Measurements from ENCODE around the gene EML3. TPM values are rescaled to one million over a fixed set of nuclear protein-coding genes. Genes with fewer than 3 reads are reported as not detected.

The EML3 gene
- total and polyA plus RNA-seq, 2 of the 13 experiments (the other 11 are each of a cell fraction or from before 2014, with no cell fraction given) = 10.6 to 12.3 TPM

GRCh38 chr11:62573592-62574362 is 38.8 kb downstream of the EML3 start, which contains the start of gene EEF1G (continued):
- TF ChIP-seq ZNF562 (CRISPR knock-in tag; IDR thresholded peaks at IDR 0.05; ENCODE audit: borderline replicate concordance) = no peak
- no peak for TF ChIP-seq SNRNP70 (IDR thresholded peaks at IDR 0.05; ENCODE audit: low read depth, low read length)
- no peak for TF ChIP-seq NFIC (IDR thresholded peaks at IDR 0.05; ENCODE audit: low read length)
- peak; percentile 83 for TF ChIP-seq PATZ1 (CRISPR knock-in tag; IDR thresholded peaks at IDR 0.05)
- TF ChIP-seq ZNF570 (CRISPR knock-in tag; IDR thresholded peaks at IDR 0.05; ENCODE audit: borderline replicate concordance) = no peak
- no peak for TF ChIP-seq ZNF136 (CRISPR knock-in tag; IDR thresholded peaks at IDR 0.05; ENCODE audit: low read depth)
- TF ChIP-seq NR0B2 (CRISPR knock-in tag; IDR thresholded peaks at IDR 0.05) = no peak
- TF ChIP-seq ZNF563 (CRISPR knock-in tag; IDR thresholded peaks at IDR 0.05) = no peak
- TF ChIP-seq MYC (CRISPR knock-in tag; IDR thresholded peaks at IDR 0.05; ENCODE audit: borderline replicate concordance) = peak; percentile 55; the same call in 1 of the 2 replicates
- TF ChIP-seq MTF2 (CRISPR knock-in tag; IDR thresholded peaks at IDR 0.05; ENCODE audit: borderline replicate concordance) = no peak
- no peak for TF ChIP-seq TERF1 (CRISPR knock-in tag; IDR thresholded peaks at IDR 0.05)
- no peak for TF ChIP-seq ZNF260 (CRISPR knock-in tag; IDR thresholded peaks at IDR 0.05; ENCODE audit: borderline replicate concordance, low read depth)
- no peak for TF ChIP-seq RNF2 (conservative IDR thresholded peaks at IDR 0.05; ENCODE audit: low read depth)
- no peak for TF ChIP-seq KIAA2018 (CRISPR knock-in tag; IDR thresholded peaks at IDR 0.05; ENCODE audit: borderline replicate concordance)
- TF ChIP-seq FOXA3 (CRISPR knock-in tag; IDR thresholded peaks at IDR 0.05) = no peak; the same call in 1 of the 2 replicates
- no peak for TF ChIP-seq MAFF (IDR thresholded peaks at IDR 0.05; ENCODE audit: low read depth, low read length)

Data from HepG2 (cell line).